H1 (cell line): ENCODE measurements around the gene NUDT9. TPM values are rescaled to one million over a fixed set of nuclear protein-coding genes. Genes with fewer than 3 reads are reported as not detected.

Source experiments
- ASH2L ChIP-seq: fragments of 200-600, 300-600 bp; sonication (generic); IDR thresholded peaks from one replicate; pipeline ENCODE4 v1.7.1; 2017; ENCODE audit warnings: low read length
- CTBP2 ChIP-seq: IDR thresholded peaks from 2 replicates; pipeline ENCODE4 v1.7.0; 2011; ENCODE audit warnings: borderline replicate concordance, mild to moderate bottlenecking, moderate library complexity, mixed read lengths, low read length; ENCODE audit not compliant: insufficient read depth, insufficient read length
- GABPA ChIP-seq: IDR thresholded peaks from 2 replicates; pipeline ENCODE4 v1.6.1; 2011; ENCODE audit warnings: mild to moderate bottlenecking, low read length, moderate library complexity, borderline replicate concordance; ENCODE audit not compliant: insufficient read depth
- HDAC6 ChIP-seq: IDR thresholded peaks from one replicate; pipeline ENCODE4 v1.7.1; 2012; ENCODE audit warnings: low read depth, mild to moderate bottlenecking, inconsistent platforms, low read length, moderate library complexity
- JUND ChIP-seq: IDR thresholded peaks from 2 replicates; pipeline ENCODE4 v1.6.1; 2011; ENCODE audit warnings: mild to moderate bottlenecking, improper control_type of control experiment, low read length
- SAP30 ChIP-seq: fragments of 300-600 bp; sonication (generic); IDR thresholded peaks from 2 replicates; pipeline ENCODE4 v1.7.1; 2012; ENCODE audit warnings: low read length, moderate library complexity, mild to moderate bottlenecking, inconsistent platforms; ENCODE audit not compliant: insufficient read depth, insufficient replicate concordance
- SIX5 ChIP-seq: IDR thresholded peaks from 2 replicates; pipeline ENCODE4 v1.6.1; 2011; ENCODE audit warnings: mild to moderate bottlenecking, low read depth, low read length
- TBP ChIP-seq: IDR thresholded peaks from 2 replicates; pipeline ENCODE4 v1.6.1; 2011; ENCODE audit warnings: low read depth, low read length, improper control_type of control experiment
- polyA plus RNA-seq, 7 experiments: library from polyadenylated mRNA; depleted of rRNA in 3 of 7; stranded (reverse) in 5 of 7; unstranded in 2 of 7; fragments of >200 nt in 5 of 7; fragments of 200-250 nt in 2 of 7; gene quantifications; 1 replicate in 5 of 7; 2 replicates in 1 of 7; 4 replicates in 1 of 7; pipeline versions ENCODE4 v1.2.1 to v1.2.3, GENCODE V29; 2011 to 2013; ENCODE audit warnings: missing spikeins in 2 of 7, mixed read lengths in 2 of 7
- total RNA-seq: library from RNA; stranded (reverse); fragmentation: NEBNext Ultra II Directional; extraction: Animal tissue kit (Norgen Biotek cat#: 25700); gene quantifications from 2 replicates; pipeline ENCODE4 v1.2.1, GENCODE V29; 2021
- TF ChIP-seq, protein P1 (sequence below): fragments of 300-600 bp; sonication (generic); IDR thresholded peaks from 2 replicates; pipeline ENCODE4 v1.7.1; 2012; ENCODE audit warnings: low read length, moderate library complexity, mild to moderate bottlenecking, inconsistent platforms; ENCODE audit not compliant: insufficient replicate concordance

Gene NUDT9
- total and polyA plus RNA-seq, 2 of the 8 experiments (the other 6 are each of a cell fraction or from before 2014, with no cell fraction given): 13.2 to 27.6 TPM

- TF ChIP-seq, protein P1, sequence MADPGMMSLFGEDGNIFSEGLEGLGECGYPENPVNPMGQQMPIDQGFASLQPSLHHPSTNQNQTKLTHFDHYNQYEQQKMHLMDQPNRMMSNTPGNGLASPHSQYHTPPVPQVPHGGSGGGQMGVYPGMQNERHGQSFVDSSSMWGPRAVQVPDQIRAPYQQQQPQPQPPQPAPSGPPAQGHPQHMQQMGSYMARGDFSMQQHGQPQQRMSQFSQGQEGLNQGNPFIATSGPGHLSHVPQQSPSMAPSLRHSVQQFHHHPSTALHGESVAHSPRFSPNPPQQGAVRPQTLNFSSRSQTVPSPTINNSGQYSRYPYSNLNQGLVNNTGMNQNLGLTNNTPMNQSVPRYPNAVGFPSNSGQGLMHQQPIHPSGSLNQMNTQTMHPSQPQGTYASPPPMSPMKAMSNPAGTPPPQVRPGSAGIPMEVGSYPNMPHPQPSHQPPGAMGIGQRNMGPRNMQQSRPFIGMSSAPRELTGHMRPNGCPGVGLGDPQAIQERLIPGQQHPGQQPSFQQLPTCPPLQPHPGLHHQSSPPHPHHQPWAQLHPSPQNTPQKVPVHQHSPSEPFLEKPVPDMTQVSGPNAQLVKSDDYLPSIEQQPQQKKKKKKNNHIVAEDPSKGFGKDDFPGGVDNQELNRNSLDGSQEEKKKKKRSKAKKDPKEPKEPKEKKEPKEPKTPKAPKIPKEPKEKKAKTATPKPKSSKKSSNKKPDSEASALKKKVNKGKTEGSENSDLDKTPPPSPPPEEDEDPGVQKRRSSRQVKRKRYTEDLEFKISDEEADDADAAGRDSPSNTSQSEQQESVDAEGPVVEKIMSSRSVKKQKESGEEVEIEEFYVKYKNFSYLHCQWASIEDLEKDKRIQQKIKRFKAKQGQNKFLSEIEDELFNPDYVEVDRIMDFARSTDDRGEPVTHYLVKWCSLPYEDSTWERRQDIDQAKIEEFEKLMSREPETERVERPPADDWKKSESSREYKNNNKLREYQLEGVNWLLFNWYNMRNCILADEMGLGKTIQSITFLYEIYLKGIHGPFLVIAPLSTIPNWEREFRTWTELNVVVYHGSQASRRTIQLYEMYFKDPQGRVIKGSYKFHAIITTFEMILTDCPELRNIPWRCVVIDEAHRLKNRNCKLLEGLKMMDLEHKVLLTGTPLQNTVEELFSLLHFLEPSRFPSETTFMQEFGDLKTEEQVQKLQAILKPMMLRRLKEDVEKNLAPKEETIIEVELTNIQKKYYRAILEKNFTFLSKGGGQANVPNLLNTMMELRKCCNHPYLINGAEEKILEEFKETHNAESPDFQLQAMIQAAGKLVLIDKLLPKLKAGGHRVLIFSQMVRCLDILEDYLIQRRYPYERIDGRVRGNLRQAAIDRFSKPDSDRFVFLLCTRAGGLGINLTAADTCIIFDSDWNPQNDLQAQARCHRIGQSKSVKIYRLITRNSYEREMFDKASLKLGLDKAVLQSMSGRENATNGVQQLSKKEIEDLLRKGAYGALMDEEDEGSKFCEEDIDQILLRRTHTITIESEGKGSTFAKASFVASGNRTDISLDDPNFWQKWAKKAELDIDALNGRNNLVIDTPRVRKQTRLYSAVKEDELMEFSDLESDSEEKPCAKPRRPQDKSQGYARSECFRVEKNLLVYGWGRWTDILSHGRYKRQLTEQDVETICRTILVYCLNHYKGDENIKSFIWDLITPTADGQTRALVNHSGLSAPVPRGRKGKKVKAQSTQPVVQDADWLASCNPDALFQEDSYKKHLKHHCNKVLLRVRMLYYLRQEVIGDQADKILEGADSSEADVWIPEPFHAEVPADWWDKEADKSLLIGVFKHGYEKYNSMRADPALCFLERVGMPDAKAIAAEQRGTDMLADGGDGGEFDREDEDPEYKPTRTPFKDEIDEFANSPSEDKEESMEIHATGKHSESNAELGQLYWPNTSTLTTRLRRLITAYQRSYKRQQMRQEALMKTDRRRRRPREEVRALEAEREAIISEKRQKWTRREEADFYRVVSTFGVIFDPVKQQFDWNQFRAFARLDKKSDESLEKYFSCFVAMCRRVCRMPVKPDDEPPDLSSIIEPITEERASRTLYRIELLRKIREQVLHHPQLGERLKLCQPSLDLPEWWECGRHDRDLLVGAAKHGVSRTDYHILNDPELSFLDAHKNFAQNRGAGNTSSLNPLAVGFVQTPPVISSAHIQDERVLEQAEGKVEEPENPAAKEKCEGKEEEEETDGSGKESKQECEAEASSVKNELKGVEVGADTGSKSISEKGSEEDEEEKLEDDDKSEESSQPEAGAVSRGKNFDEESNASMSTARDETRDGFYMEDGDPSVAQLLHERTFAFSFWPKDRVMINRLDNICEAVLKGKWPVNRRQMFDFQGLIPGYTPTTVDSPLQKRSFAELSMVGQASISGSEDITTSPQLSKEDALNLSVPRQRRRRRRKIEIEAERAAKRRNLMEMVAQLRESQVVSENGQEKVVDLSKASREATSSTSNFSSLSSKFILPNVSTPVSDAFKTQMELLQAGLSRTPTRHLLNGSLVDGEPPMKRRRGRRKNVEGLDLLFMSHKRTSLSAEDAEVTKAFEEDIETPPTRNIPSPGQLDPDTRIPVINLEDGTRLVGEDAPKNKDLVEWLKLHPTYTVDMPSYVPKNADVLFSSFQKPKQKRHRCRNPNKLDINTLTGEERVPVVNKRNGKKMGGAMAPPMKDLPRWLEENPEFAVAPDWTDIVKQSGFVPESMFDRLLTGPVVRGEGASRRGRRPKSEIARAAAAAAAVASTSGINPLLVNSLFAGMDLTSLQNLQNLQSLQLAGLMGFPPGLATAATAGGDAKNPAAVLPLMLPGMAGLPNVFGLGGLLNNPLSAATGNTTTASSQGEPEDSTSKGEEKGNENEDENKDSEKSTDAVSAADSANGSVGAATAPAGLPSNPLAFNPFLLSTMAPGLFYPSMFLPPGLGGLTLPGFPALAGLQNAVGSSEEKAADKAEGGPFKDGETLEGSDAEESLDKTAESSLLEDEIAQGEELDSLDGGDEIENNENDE: no peak
- no peak for TF ChIP-seq TBP
- TF ChIP-seq SAP30: no peak
- TF ChIP-seq JUND: no peak
- no peak for TF ChIP-seq SIX5
- TF ChIP-seq HDAC6: no peak
- TF ChIP-seq ASH2L: no peak
- no peak for TF ChIP-seq CTBP2
- TF ChIP-seq GABPA: no peak
Observed at GRCh38 chr4:87462102-87462501, 39.7 kb downstream of the NUDT9 start (continued).
